HG02885 (cell line): ENCODE results near the gene SMAD6.

Experiments
- ATAC-seq: cut with Tn5 transposase; IDR thresholded peaks from one replicate; pipeline ENCODE4 v1.9.1; 2021; ENCODE audit warnings: mild to moderate bottlenecking; ENCODE audit not compliant: unreplicated experiment, poor library complexity

Gene SMAD6

DNA sequence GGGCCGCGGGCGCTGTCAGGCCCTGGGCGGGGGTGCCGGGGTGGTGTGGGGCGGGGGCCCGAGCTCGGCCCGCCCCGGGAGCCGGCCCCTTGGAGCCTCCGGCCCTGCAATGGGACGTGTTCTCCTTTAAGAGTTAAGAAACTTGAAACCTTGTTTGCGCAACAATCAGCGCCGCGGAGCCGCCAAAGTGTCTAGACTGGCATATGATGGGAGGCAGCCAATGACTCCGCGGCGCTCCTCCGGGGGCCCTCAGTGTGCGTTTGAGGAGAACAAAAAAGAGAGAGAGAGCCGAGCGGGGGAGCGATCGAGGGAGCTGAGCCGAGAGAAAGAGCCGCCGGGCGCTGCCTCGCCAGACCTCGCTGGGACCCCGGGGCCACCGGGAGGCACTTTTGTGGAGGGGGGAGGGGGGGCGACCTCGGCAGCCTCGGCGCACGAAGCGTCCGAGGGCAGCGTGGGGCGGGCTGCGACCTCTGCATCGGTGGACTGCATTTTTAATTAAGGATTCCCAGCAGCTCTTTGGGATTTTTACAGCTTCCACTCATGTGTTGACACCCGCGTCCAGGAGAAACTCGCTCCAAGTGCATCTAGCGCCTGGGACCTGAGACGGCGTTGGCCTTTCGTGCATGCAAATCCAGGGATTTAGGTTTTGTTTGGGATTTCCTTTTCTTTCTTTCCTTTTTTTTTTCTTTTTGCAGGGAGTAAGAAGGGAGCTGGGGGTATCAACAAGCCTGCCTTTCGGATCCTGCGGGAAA, at the start of gene SMAD6:
SMAD6 (plus strand) TSS at position 202 of the 752 bp plus-strand sequence. CDS start 1,023 bp downstream, outside the sequence.
- ATAC-seq, result no peak

GRCh38 chr15:66652806-66653205, 49.2 kb upstream of the SMAD6 start:
- ATAC-seq, result no peak

DNA sequence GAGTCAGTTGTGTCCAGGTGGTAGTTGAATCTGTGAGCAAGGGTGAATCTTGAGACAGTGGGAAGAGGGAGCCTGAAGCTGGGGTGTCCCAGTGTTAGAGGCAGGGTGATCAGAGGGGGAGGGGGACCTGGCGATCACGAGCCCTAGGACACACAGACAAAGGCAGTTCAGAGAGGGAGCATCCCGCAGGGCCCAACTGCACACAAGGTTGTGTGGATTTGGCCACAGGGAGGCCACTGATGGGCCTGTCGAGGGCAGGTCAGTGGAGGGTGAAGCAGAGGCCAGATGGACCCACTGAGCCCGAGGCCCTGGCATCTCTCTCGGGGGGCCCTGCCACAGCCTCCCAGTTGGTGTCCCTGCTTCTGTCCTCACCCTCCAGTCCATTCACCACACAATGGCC, 48.6 kb upstream of the SMAD6 start:
- ATAC-seq, result no peak

- no peak for ATAC-seq
Observed at GRCh38 chr15:66653852-66654251, 48.2 kb upstream of the SMAD6 start.

- no peak for ATAC-seq
Observed at GRCh38 chr15:66654361-66654738, 47.7 kb upstream of the SMAD6 start.

GRCh38 chr15:66654739-66655375, 47.2 kb upstream of the SMAD6 start:
- ATAC-seq, result no peak

DNA sequence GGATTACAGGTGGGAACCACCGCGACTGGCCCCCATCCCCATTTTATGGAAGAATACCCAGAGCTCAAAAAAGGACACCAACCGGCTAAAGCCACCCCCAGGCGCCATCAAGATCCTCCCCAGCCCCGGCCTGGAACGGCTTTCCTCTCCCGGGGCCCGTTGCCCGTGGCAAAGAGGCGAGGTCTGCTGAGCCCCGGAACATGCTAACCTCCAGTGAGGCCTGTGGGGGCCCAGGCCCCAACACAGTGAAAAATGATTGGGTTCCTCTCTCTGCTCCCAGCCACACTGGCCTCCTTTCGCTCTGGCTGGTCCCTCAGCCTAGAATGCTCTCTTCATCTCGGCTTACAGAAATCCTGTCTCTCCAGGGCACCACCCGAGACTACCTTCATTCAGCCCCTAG, 46.5 kb upstream of the SMAD6 start:
- no peak for ATAC-seq

GRCh38 chr15:66655997-66656396, 46.0 kb upstream of the SMAD6 start:
- no peak for ATAC-seq

- ATAC-seq, result no peak
Observed at GRCh38 chr15:66657185-66658020, 44.6 kb upstream of the SMAD6 start.

DNA sequence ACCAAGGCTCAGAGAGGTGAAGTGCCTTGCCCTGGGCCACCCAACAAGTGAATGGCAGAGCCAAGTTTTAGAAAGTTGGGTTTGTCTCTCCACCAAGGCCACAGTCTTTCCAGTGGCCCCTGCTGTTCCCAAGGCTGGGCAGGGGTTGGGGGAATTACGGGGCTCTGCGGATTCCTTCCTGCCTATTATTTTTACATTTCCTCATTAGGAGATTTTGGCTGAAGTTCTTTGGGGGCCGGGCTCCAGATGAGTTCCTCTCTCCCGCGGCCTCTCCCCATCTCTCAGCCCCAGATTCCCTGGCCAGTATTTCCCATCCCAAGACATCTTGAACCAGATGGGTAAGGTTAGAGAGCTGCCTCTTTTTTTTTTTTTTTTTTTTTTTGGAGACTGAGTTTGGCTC, 44.0 kb upstream of the SMAD6 start:
- no peak for ATAC-seq

- ATAC-seq, result no peak
Observed at GRCh38 chr15:66658855-66659254, 43.2 kb upstream of the SMAD6 start.

GRCh38 chr15:66659384-66659783, 42.7 kb upstream of the SMAD6 start:
- ATAC-seq, result no peak

GRCh38 chr15:66661432-66662096, 40.5 kb upstream of the SMAD6 start:
- ATAC-seq, result no peak

- ATAC-seq, result no peak
Observed at GRCh38 chr15:66662522-66662921, 39.5 kb upstream of the SMAD6 start.

DNA sequence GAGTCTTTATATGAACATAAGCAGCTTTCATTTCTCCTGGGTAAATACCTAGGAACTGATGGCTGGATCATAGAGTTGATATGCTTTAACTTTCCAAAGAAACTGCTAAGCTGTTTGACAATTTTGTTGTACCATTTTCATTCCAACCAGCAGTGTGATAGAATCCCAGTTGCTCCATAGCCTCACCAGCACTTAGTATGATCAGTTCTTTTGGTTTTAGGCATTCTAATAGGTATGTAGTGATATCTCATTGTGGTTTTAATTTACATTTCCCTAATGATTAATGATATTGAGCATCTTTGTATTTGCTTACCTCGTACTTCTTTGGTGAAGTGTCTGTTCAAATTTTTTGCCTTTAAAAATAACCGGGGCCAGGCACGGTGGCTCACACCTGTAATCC, 38.4 kb upstream of the SMAD6 start:
- ATAC-seq, result no peak

DNA sequence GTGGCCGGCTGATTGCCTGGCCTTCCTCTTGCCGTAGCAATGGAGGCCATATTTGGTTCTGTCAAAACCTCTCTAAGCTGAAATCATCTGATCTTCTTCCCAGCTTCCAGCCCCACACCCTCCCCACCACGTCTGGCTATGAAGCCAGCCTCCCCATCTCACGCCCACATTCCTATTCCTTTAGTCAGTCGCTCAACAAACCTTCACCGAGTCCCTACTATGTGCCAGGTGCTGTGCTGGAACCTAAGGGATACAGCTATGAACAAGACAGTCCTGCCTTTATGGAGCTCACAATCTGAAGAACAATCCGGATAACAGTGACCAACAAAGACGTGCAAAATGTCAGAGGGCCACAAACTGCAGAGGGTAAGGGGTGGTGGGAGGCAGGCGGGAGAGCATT, 31.9 kb upstream of the SMAD6 start:
- ATAC-seq, result no peak

DNA sequence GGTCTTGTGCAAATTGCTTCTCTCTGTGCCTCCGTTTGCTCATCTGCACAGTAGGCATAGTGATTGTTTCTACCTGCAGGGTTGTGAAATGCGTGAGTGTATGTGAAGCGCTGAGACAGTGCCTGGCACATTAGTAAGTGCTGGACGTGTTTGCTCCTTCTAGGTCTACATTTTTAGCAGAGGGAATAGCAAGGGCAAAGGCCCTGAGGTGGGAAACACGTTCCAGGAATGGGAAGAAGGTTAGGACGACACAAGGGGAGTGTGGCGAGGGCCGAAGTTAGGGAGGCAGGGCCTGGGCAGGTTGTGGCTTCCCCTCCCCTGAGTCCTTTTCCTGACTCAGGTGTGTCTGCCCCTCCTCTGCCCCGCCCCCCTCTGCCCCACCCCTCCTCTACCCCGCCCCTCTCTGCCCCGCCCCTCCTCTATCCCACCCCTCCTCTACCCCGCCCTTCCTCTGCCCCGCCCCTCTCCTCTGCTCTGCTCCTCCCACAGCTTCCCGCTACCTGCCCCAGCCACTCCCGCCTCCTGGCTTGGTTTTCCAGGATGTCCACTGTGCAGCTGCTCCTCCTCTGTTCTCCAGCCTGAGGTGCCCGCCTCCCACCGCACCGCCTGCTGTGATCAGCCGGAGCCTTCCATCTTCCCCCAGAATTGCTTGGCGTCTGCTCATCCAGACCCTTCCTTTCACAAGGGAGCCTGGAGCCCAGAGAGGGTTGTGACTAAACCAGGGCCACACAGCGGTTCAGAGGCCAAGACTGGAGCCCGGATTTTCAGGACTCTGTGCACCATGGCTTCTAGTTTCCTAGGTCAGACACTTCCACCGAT, 31.1 kb upstream of the SMAD6 start:
- no peak for ATAC-seq

GRCh38 chr15:66672867-66673266, 29.2 kb upstream of the SMAD6 start:
- ATAC-seq, result no peak

DNA sequence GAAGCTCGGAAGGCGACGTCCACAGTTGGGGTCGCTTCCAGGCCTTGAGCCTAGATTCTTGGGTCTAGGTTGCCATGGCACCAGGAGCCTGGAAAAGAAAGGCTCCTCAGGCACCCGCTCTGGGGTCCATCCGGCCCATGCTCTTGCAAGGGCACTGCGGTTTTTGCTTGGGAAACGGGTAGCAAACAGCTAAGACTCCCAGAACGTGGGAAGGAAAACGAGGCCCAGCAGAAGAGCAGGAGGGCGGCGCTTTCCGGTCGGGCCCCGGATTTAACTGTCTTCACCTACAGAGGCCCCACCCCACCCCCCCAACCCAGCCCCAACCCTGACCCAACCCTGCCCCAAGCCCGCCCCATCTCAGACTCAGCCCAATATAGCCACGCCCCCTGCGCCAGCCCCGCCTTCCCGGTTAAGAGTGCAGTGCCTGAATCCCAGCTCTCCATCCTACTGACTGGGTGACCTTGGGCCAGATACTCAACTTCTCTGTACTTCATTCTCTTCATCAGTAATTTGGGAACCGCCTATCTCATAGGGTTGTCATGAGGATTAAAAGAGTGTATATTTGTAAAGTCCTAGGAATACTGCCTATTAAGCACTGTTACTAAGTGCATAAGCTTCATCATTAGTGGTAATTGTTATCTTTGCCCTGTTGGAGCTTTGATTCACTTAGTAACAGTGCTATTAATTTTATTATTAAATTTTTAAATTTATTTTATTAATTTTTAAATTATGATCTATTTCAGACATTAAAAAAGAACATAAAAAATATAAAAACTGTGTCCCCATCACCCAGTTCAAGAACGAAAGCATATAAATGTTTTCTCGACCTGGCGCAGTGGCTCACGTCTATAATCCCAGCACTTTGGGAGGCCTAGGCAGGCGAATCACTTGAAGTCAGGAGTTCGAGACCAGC, 28.4 kb upstream of the SMAD6 start:
- ATAC-seq, result no peak
